ENCODE results near the gene RBPJL.

- TF ChIP-seq POLR2A (IDR thresholded peaks at IDR 0.05) = no peak
- no peak for TF ChIP-seq CTCF (IDR thresholded peaks at IDR 0.05)
Measured at GRCh38 chr20:45269056-45269455, 37.6 kb upstream of the RBPJL start.
